ENCODE data around the gene IGSF21. TPM values are rescaled to one million over a fixed set of nuclear protein-coding genes. Genes with fewer than 3 reads are reported as not detected.

IGSF21 gene
- total RNA-seq, 1 donor, result not detected

DNA sequence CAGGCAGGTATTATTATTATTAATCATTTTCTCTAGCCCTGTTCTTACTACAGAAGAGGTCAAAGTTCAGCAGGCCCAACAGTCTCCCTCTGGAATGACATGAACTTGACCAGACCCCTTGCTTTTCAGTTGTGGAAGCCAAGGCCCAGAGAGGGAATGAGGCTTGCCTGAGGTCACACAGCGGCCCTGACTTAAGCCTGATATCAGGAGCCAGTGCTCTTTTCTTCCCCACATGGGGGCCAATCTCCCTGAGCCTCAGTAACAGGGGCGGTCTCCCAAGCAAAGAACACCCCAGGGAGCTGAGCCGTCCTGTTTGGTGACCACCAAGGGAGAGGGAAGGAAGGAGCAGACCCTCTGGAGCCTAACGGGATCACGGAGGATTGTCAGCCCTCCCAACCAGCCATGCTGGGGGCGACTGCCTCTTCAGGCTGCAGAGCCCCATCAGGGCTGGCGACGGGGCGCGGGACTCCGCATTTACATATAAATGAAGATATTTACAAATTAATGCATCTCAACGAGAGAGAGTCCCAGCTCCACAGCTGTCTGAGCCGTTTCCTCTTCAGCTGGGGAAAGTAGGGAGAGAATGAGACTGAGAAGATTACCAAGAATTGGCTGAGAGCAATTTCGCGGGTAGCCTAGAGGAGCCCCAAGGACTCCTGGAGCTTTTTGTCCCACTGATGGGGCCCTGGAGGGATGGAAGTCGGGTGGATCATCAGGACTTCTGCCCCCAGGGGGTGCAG, 187.0 kb downstream of the IGSF21 start:
- Histone ChIP-seq H2AFZ (ENCODE audit: low read length) (no peak overlapping the region), H3K27ac (ENCODE audit: low read depth, low read length) (no peak overlapping the region), H3K4me3 (ENCODE audit: insufficient read depth, low read length) (no peak overlapping the region), H4K20me1 (ENCODE audit: insufficient read depth, low read length) (no peaks in the 10 kb centered on the region), H3K36me3 (ENCODE audit: insufficient read depth, low read length) (no peaks in the 10 kb centered on the region), H3K9me3 (ENCODE audit: low read depth, low read length) (no peaks in the 10 kb centered on the region), H3K4me1 (ENCODE audit: insufficient read depth, low read length) (no peaks in the 10 kb centered on the region), H3K4me2 (ENCODE audit: insufficient read depth, low read length) (no peak overlapping the region), H3K79me2 (ENCODE audit: insufficient read depth, low read length) (no peaks in the 10 kb centered on the region), H3K27me3 (ENCODE audit: insufficient read depth, low read length) (no peaks in the 10 kb centered on the region)
- no peak for TF ChIP-seq CTCF (IDR thresholded peaks at IDR 0.05; ENCODE audit: extremely low read depth, low read depth, low read length)
- peak; percentile 48 for DNase-seq (ENCODE audit: insufficient read length, low spot score, missing footprints)

DNA sequence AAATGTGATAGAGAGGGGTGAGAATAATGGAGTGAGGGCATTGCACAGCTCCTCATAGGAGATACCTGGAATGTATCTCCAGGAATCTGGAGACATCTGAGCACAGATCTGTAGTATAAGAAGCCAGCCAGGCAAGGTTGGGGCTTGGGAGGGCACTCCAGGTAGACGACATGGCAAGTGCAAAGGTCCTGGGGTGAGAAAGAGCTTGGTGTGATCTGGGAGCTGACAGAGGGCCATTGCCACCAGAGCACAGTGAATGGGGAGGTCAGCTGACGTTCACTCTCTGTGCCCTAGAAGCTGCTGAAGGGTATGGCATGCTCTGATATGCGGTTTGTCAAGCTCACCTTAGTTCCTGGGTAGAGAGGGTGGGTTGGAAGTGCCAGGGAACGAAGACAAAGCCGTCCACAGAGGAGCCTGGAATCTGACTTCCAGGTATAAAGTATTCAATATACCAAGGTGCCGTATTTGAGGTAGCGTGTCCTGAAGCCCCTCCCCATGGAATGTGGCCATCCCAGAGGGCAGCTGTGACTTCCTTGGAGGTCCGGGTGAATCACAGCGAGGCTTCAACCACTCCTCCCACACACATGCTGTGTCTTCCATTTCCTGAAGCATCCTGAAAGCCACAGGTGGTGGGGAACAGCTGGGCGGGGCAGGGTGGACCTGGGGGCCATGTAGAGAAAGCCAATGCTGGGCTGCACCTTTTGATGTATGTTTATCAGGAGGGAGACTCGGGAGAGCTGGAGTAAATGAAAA, 190.5 kb downstream of the IGSF21 start:
- Histone ChIP-seq H3K9me3 (ENCODE audit: low read depth, low read length) (no peaks in the 10 kb centered on the region), H3K4me3 (ENCODE audit: insufficient read depth, low read length) (no peak overlapping the region), H2AFZ (ENCODE audit: low read length) (no peak overlapping the region), H3K36me3 (ENCODE audit: insufficient read depth, low read length) (no peaks in the 10 kb centered on the region), H3K4me2 (ENCODE audit: insufficient read depth, low read length) (no peak overlapping the region), H3K27ac (ENCODE audit: low read depth, low read length) (no peak overlapping the region), H3K4me1 (ENCODE audit: insufficient read depth, low read length) (no peaks in the 10 kb centered on the region), H3K79me2 (ENCODE audit: insufficient read depth, low read length) (no peaks in the 10 kb centered on the region), H3K27me3 (ENCODE audit: insufficient read depth, low read length) (no peaks in the 10 kb centered on the region), H4K20me1 (ENCODE audit: insufficient read depth, low read length) (no peaks in the 10 kb centered on the region)
- peak; percentile 78 for DNase-seq (ENCODE audit: insufficient read length, low spot score, missing footprints)
- no peak for TF ChIP-seq CTCF (IDR thresholded peaks at IDR 0.05; ENCODE audit: extremely low read depth, low read depth, low read length)

- peak; percentile 65 for TF ChIP-seq CTCF (IDR thresholded peaks at IDR 0.05; ENCODE audit: extremely low read depth, low read depth, low read length)
- no peak overlapping the region for H3K27ac ChIP-seq (ENCODE audit: low read depth, low read length)
- no peaks in the 10 kb centered on the region for H3K9me3 ChIP-seq (ENCODE audit: low read depth, low read length)
- no peaks in the 10 kb centered on the region for H3K27me3 ChIP-seq (ENCODE audit: insufficient read depth, low read length)
- H3K4me2 ChIP-seq (ENCODE audit: insufficient read depth, low read length), result no peak overlapping the region
- no peaks in the 10 kb centered on the region for H3K4me1 ChIP-seq (ENCODE audit: insufficient read depth, low read length)
- no peak overlapping the region for H2AFZ ChIP-seq (ENCODE audit: low read length)
- no peaks in the 10 kb centered on the region for H3K79me2 ChIP-seq (ENCODE audit: insufficient read depth, low read length)
- no peak overlapping the region for H3K4me3 ChIP-seq (ENCODE audit: insufficient read depth, low read length)
- peak; percentile 78 for DNase-seq (ENCODE audit: insufficient read length, low spot score, missing footprints)
- H4K20me1 ChIP-seq (ENCODE audit: insufficient read depth, low read length), result no peaks in the 10 kb centered on the region
- H3K36me3 ChIP-seq (ENCODE audit: insufficient read depth, low read length), result no peaks in the 10 kb centered on the region
These were observed 192.1 kb downstream of the IGSF21 start for GRCh38 chr1:18299441-18300338.
